Measurements from ENCODE around the gene HEATR5B.
"Not testable (repeated sequence)": the region's sequence is repeated elsewhere in the genome, so short reads cannot be mapped to it uniquely, and the experiment has no call there.

Gene HEATR5B

GRCh38 chr2:37068686-37069085 is 15.5 kb downstream of the HEATR5B start:
- no peak for DNase-seq

GRCh38 chr2:37061776-37062175 is 22.4 kb downstream of the HEATR5B start:
- no peak for DNase-seq

- no peak for DNase-seq
Observed at GRCh38 chr2:37061013-37061711, 23.0 kb downstream of the HEATR5B start.

GRCh38 chr2:37060446-37060845 is 23.7 kb downstream of the HEATR5B start:
- no peak for DNase-seq

GRCh38 chr2:37059841-37060240 is 24.3 kb downstream of the HEATR5B start:
- no peak for DNase-seq

GRCh38 chr2:37052600-37053332 is 31.4 kb downstream of the HEATR5B start:
- DNase-seq = no peak

- DNase-seq = no peak
Observed at GRCh38 chr2:37039580-37039979, 44.6 kb downstream of the HEATR5B start.

- DNase-seq = no peak
Observed at GRCh38 chr2:37037771-37038170, 46.4 kb downstream of the HEATR5B start.

- DNase-seq = no peak
Observed at GRCh38 chr2:37029758-37030157, 54.4 kb downstream of the HEATR5B start.

GRCh38 chr2:37026050-37026449 is 58.1 kb downstream of the HEATR5B start:
- no peak for DNase-seq

- no peak for DNase-seq
Observed at GRCh38 chr2:37020887-37021796, 63.0 kb downstream of the HEATR5B start.

GRCh38 chr2:37020212-37020886 is 63.8 kb downstream of the HEATR5B start:
- no peak for DNase-seq

GRCh38 chr2:37013315-37013641 is 70.9 kb downstream of the HEATR5B start:
- no peak for DNase-seq

- DNase-seq = no peak
Observed at GRCh38 chr2:37011130-37011529, 73.0 kb downstream of the HEATR5B start.

GRCh38 chr2:37005118-37005868 is 78.9 kb downstream of the HEATR5B start:
- DNase-seq = no peak

- DNase-seq = no peak
Observed at GRCh38 chr2:37000988-37001556, 83.1 kb downstream of the HEATR5B start.

GRCh38 chr2:37000318-37000717 is 83.9 kb downstream of the HEATR5B start:
- DNase-seq = no peak

- DNase-seq = not testable (repeated sequence)
Observed at GRCh38 chr2:36999416-36999815, 84.8 kb downstream of the HEATR5B start.

GRCh38 chr2:36993841-36994620 is 90.1 kb downstream of the HEATR5B start:
- no peak for DNase-seq

- DNase-seq = no peak
Observed at GRCh38 chr2:36988008-36988407, 96.2 kb downstream of the HEATR5B start.

GRCh38 chr2:36982467-36982866 is 101.7 kb downstream of the HEATR5B start:
- no peak for DNase-seq

Measured in right kidney (tissue), 1 donor.